HG03565 (cell line): ENCODE results near the gene ACER3.
"Not testable (repeated sequence)": the region's sequence is repeated elsewhere in the genome, so short reads cannot be mapped to it uniquely, and the experiment has no call there.

Source experiments
- ATAC-seq: cut with Tn5 transposase; IDR thresholded peaks from one replicate; pipeline ENCODE4 v1.9.1; 2021; ENCODE audit warnings: mild to moderate bottlenecking, moderate library complexity; ENCODE audit not compliant: unreplicated experiment

Gene ACER3

DNA sequence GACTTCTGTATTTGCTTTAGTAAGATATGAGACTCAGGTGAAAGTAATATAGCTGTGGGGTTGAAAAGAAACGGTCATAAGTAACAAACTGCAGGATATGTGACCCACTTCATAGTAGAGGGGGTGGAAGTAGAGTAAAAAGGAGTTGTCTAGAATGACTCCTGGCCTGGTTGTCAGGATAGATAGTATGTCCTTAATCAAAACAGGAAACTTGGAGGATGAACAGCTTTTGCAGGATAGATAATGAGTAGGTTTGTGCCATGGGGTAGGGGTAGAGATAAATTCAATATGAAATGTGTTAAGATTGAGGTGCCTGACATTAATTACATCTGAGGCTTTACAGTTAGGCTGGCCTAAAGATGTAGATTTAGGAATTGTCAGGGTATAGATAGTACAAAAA, 126.5 kb downstream of the ACER3 start:
- ATAC-seq: no peak

DNA sequence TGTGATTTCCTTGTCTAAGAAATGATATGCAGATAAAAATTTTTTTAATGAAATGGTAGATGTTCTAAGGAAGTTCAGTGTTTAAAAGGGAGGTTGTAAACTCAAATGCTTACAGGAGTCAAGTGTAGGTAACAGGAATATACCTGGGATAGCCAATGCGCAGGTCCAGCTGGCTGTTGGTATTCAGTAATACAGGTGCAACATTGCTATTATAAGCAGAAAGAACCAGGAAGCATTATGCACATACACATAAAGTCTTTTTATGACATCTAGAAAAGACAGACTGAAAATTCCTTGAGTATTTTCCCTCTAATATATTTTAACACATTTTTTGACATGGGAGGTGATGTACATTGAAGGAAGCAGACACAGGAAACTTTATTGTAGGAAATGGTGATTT, 129.9 kb downstream of the ACER3 start:
- no peak for ATAC-seq

DNA sequence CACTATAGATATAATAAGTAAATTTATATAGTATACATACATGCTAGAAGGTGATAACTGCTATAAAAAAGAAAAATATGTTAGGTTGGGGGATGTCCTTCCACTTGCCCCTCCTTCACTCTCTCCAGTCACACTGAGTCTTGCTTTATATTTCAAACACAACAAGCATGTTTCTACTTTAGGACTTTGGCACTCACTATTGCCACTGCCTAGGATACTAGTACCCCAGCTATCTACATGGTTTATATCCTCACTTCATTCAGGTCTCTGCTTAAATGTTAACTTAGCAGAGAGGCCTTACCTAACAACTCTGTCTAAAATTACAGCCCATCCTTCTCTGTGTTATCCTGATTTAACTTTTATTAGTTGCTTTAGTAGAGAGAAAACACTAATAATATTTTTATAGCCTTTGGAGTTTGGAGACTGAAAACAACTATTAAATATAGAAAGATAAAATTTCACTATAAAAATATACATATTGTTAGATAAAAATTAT, 134.4 kb downstream of the ACER3 start:
- ATAC-seq: no peak

DNA sequence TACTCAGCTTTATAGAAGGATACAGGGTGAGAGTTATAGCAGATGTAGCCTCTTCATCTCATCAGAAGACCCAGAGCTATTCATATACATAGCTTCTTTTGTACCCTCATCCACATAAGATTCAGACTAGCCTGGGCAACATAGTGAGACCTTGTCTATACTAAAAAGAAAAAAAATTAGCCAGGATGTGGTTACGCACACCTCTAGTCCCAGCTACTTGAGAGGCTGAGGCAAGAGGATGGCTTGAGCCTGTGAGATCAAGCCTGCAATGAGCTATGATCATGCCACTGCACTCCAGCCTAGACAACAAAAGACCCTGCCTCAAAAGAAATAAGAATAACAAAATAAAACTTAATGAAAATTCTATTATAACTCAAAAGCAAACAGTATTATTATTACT, 136.8 kb downstream of the ACER3 start:
- ATAC-seq: no peak

DNA sequence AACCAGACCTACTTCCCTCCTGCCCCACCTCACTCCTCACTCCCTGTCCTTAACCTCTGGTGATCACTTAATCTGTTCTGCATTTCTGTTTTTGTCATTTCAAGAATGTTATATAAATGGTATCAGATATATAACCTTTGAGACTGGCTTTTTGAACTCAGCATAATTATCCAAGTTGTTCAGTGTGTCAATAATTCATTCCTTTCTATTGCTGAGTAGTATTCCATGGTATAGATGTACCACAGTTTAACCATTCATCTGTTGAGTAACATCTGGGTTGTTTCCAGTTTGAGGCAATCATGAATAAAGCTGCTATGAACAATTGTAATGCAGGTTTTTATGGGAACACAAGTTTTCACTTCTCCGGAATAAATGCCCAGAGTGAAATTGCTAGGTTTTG, 138.9 kb downstream of the ACER3 start:
- ATAC-seq: no peak

DNA sequence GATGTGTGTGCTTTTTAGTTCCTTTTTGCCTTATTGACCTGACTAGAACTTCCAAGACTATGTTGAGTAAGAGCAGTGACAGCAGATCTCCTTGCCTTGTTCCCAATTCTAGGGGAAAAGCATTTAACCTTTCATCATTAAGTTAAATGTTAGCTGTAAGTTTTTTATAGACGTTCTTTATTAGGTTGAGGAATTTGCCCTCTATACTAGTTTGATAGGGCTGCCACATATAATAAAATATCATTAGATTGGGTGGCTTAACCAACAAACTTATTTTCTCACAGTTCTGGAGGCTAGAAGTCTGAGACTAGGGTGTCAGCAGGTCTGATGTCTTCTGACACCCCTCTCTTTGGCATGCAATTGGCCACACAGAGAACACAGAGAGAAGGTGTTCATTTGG, 140.9 kb downstream of the ACER3 start:
- ATAC-seq: no peak

DNA sequence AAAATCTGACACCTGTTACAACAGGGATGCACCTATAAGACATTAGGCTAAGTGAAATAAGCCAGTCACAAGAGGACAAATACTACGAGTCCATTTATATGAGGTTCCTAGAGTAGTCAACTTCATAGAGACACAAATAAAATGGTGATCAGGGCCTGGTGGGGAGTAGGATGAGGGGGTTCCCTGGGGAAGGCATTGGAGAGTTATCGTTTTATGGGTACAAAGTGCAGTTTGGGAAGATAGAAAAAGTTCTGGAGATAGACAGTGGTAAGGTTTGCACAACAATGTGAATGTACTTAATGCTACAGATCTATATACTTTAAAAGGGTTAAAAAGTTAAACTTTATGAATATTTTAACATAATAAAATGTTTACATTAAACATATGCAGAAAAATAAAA, 142.1 kb downstream of the ACER3 start:
- ATAC-seq: no peak

DNA sequence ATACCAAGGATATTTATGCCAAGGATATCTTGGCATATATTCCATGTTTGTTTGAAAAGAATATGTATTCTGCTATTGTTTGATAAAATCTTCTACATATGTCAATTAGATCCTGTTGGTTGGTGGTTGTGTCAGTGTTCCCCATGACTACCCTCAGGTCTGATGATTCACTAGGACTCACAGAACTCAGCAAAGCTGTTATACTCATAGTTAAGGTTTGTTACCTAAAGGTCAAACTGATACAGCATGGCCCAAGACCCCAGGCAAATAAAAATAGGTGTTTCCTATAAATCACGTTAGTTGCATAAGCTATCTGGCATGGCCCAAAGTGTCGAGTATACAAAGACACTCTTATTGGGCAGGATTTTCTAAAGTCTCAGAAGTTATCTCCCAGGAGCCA, 143.2 kb downstream of the ACER3 start:
- ATAC-seq: no peak

DNA sequence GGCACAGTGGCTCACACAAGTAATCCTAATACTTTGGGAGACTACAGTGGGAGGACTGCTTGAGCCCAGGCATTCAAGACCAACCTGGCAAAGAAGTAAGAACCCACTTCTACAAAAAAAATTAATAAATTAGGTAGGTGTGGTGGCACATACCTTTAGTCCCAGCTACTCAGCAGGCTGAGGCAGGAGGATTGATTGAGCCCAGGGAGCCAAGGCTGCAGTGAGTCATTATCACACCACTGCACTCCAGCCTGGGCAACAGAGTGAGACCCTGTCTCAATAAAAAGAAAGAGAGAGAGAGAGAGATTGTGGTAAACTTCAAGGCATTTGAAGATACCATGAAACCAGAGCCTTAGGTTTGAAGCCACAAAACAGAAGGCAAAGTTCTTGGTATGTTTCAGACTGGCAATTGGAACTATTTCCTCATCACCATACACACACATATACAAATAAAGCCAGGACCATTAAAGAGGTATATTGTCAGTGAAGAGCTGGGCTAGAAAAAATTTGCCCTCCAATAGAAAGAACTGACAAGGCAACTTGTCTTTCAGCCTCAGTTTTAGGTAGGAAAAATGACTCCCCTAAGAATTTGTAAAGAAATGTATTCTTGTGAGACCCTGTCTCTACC, 148.9 kb downstream of the ACER3 start:
- ATAC-seq: no peak

DNA sequence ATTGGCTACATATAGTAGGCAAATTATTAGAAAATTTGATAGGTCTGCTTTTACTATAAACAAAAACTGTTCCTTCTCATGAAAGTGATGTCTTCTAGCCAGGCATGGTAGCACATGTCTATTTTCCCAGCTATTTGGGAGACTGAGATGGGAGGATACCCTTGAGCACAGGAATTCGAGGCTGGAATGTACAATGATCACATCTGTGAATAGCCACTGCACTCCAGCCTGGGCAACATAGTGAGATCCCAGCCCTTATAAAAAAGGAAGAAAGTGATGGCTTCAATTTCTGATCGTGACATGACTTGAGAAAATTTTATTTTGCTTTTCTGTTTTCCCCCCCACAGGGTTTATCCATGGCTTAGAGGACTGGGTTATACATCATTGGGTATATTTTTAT, 154.0 kb downstream of the ACER3 start:
- no peak for ATAC-seq

DNA sequence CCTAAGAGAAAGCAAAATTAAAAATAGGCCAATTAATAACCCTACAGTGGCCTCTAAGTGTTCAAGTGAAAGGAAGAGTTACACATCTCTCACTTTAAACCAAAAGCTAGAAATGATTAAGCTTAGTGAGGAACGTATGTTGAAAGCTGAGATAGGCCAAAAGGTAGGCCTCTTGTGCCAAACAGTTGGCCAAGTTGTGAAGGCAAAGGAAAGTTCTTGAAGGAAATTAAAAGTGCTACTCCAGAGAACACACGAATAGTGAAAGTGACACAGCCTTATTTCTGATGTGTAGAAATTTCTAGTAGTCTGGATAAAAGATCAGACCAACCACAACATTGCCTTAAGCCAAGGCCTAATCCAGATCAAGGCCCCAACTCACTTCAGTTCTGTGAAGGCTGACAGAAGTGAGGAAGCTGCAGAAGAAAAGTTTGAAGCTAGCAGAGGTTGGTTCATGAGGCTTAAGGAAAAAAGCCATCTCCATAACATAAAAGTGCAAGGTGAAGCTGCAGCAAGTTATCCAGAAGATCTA, 157.7 kb downstream of the ACER3 start:
- ATAC-seq: not testable (repeated sequence)

DNA sequence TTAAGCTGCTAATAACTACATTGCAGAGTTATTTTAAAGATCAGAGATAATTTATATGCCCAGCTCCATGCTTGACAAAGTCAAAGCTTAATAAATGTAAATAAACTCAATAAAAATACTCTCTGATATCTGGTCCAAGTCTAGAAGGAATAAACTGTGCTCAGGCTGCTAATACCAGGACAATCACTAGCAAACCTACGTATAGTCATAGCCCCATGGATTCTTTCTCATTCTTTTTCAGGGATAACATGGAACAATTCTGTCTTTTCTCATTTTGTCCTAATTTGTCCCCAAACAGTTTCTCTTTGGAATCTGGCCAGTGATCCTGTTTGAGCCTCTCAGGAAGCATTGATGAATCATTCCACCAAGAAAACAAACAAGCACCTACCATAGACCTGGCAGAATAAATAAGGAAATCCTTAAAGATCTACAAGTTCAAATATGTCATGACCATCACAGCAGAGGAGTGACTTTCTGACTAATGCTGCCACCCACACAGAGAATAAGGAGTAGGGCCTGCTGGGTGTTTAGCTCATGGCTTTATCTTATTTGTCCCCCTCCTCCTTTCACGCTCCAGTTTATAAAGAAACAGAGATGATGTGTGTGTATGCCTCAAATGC, 159.4 kb downstream of the ACER3 start:
- no peak for ATAC-seq

DNA sequence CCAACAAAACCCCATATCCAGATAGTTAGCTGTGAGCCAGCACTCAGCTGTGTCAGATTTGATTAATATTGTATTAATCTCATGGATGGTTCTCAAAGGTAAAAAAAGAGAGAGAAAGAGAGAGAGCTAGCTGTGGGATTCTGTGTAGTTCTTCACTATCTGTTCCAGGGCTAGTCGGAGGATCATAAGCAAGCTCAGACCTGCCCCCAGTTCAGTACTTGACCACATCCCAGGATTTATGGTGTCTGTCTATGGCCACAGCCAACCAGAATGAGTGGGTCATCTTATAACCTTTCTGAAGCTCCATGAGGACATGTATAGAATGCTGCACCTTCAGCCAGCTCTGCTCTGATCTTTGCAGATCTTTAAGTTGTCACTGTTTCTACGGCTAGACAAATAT, 160.0 kb downstream of the ACER3 start:
- ATAC-seq: no peak

DNA sequence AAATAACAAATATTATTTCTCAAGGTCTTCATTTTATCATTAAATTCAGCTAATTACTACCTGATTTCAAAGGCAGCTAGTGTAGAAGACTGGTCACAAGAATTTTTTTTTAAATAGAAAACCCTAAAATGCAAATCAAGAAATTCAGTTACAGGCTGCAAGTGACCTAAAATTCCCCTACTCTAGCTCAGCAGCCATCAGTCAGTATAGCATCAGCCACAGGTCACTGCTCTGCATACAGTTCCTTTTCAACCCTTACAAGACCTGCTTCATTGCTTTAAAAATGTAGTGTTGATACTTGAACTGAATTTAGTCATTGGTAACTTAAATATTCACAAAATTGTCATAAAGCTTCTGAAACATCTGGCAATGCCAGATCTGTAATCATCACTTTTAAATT, 164.0 kb downstream of the ACER3 start:
- ATAC-seq: no peak

DNA sequence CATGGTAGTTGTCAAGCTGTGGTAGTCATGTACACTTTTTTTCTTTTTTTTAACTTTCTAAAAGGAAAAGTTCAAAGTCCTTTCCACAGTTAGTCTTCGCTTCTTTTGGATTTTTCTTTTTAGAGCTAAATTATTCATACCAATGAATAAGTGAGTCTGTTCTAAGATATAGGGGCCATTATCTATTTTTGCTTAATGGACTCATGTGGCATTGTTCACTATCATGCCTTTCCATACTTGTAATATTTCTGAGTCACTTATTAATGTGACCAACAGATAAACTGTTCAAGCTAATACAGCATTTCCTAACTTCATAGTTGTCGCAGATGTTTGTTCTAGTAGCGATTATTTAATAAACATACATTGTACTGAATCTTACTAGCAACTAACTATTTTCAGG, 165.5 kb downstream of the ACER3 start:
- ATAC-seq: no peak

DNA sequence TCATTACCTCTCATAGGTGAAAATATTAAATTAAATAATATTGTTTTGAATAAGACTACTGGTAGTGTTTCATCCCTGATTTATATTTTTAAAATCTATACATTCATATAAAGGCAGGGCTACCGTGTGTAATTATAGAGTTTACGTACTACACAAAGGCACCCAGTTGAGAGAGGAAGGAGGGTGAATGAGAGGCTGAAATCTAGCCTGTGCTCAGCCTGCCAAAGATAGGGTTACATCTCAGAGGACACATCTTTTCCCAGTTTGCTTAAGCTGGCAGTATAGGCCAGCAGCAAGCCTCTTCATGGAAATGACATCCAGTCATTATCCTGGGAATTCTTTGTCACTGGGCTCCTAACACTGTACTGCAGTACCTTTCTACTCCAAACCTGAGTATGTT, 166.0 kb downstream of the ACER3 start:
- ATAC-seq: no peak

DNA sequence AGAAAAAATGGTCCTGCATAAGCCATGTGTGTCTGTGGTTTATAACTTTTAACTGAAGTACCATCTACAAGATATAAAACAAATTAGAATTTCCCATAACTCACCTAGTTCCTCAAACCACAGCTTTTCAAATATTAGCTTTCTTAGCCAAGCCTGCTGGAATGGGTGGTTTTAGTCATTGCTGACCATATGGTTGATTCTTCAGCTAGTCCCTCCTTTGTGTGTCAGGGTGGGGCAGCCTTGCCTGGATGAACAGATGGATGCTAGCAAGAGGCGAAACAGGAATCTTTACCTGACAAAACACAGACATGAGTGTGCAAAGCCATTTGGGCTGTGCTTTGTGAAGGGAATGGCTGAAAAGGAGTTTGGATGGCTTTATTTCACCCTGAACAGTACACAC, 166.6 kb downstream of the ACER3 start:
- ATAC-seq: no peak

DNA sequence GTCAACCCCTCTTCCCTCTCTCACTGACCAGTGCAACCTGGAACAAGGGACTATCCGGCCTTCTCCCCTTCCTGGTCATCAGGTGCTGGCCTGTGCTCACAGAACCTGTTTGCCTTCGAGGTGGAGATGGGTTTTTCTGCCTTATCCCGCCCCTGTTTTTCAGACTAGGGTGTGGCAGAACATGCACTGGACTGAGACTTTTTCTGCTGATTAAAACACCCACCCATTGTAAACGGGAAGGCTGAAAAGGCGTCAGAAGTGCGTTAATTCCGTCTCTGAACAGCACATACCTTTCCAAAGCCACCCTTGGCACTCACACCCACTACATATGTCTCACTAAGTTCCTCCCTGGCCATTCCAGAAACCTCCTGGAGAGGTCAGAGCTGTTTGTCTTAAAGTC, 169.1 kb downstream of the ACER3 start:
- ATAC-seq: no peak

DNA sequence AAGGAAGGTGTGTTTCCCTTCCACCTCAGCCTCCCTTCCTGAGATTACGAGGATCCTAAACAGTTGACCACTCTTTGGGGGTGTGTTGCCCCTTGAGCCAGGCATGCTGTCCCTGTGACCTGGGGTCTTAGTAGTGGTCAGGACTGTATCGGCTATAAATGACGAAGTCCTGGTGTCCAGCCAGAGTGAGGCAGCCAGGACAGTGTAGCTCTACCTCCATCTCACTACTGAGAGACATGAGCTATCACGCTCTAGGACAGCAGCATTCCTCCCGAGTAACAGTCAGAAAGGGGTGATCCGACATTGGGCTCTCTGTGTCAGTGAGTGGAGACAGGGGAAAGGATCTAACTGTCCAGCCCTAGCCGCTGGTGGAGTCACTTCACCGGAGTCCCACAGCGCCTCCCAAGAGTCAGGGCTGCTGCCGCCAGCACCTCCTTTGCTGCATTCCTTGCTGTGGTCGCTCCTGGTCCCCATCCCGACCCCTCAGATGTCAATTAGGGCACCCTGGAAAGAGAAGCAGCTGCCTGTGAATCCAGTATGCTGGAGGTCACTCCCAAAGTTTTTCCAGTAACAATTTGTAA, 170.2 kb downstream of the ACER3 start:
- no peak for ATAC-seq

DNA sequence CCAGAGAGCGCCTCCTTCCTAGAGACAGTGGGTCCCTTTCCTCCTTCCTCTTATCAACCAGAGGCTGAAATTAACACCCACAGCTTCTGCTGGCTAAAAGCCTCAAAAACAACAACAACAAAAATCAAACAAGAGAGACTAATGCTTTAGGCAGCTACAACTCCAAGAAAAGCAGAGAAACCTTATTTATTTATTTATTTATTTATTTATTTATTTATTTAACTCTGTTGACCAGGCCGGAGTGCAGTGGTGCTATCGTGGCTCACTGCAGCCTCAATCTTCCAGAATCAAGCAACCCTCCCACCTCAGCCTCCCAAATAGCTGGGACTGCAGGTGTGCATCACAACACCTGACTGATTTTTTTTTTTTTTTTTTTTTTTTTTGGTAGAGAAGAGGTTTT, 170.9 kb downstream of the ACER3 start:
- no peak for ATAC-seq

DNA sequence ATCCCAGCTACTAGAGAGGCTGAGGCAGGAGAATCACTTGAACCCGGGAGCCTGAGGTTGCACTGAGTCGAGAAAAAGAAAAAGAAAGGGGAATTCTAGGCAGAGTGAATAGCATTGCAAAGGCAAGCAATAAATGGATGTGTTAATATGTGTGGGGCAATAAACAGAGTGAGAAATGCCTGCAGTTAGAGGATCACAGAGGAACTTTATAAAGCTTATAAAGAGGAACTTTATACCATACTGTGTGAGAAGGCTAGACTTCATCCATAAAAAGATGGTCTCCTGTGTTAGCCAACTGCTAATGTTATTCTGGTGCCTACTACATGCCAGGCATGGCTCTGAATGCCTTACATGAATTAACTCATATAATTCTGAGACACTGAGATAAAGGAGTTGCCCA, 174.3 kb downstream of the ACER3 start:
- ATAC-seq: no peak

DNA sequence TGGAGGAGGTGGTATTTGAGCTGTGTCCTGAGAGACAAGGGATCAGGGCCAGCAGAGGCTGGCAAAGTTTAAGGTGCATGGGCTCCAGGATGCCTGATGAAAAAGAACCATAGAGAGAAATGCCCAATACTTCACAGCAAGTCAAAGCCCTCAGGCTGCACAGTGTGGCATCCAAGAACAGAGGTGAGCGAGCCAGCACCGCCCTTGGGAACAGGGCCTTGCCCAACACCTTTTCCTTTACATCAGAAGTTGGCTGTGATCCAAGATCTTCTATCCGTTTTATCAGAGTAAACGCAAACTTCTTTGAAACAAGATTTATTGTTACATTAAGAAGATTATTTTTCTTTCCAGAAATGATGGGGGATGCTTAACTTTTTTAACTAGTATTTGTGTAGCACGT, 174.9 kb downstream of the ACER3 start:
- ATAC-seq: no peak
